Stimulated activated CD8-positive, alpha-beta memory T cell treated with anti-CD3 and anti-CD28 coated beads, Interleukin-7, amount 100 ng/mL, for 24 hours (primary cell): ENCODE data around the gene GSDME.

Experiments used
- DNase-seq: peaks from one replicate; pipeline ENCODE4 v3.0.0-alpha.2; 2020; ENCODE audit warnings: low read depth

The GSDME gene

DNA sequence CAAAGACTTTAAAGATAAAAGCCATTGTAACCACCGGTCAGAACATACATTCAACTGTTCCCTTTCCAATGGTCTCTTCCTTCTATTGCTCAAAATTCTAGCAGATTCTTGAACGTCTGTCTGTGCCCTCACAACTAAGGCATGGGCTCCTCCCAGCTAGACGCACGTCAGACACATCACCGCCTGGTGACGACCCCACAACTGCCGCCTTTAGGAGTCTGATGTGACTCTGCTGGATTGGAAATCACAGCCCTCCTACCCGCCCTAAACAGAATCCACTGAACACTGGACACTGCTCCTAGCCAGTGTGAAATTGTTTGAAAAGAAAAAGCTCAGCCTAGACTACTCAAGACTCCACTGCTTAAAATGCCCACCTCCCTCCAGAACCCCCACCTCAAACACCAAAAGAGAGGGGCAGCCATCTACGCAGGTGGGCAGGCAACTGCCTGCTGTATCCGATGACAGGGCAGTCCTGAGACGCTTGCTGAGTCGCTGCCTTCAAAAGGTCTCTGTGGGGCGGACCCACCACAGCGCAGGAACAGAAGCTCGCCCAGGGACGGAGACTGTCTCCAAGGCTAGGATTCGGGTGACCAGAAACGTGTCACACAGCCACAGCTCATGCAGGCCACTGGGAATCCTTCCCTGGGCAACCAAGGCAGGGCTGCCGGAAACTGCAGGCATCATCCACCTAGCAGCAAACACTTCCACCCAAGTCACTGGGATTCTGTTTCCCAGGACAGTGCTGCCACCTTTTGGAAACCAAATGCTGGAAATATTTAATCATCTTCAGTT is 34.7 kb downstream of the GSDME start:
- no peak for DNase-seq

DNA sequence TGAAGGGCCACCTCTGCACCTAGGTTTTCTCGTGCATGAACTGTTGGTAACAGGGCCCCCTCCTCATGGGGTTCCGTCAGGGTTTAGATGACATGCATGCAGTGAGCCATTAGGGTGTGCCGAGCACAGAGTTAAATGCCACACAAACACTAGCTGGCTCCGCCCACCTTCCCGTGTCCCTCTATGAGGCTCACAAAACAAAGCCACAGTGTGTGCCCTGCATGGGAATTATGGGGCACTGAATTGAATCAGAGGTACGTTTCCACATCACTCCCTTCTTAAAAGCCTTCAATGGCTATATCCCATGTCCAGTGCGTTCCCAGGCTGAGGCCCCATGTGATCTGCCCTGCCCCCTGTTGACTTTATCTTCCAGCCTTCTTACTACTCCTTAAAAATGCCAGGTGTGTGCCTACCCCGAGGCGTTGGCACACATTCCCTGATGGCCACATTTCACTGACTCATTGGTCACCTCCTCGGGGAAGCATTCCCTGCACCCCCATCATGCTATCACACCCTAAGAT is 35.7 kb downstream of the GSDME start:
- DNase-seq: no peak

DNA sequence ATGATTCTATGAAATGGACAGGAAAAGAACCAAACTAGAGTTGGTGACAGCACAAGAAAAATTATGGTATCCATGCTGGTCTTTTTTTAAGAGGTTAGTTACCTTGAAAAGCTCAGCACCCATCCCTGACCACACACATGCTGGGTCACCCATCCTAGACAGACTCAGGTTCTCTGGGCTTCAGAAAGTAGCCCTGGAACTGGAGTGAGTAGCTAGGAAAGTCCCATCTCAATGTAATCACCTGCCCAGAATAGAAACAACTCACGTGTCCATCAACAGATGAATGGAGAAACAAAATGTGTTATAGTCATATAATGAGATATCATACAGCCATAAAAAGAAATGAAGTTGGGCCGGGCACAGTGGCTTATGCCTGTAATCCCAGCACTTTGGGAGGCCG is 37.0 kb downstream of the GSDME start:
- no peak for DNase-seq

DNA sequence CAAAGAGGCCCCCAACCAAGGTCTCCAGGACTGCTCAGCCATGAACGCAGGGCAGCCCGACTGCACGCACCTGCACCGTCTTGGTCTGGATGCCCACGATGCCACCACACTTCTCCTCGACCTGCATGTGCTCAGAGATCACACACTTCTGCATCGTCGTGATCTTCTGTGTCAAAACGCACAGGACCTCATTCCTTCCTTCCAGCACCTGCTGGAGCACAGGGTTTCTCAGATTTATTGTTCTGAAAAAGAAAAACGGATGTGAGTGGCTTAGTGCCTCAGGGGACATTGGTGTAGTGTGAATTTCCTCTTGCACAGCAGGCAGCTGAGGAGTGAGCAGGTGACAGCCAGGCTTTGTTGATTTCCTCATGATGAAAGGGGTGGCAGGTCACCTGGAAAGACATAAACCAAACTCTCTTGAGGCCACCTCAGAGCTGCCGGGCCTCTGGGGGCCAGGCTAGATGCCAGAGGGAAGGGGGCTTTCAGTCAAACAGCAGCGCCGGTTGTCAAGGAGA is 38.2 kb downstream of the GSDME start:
- DNase-seq: no peak

DNA sequence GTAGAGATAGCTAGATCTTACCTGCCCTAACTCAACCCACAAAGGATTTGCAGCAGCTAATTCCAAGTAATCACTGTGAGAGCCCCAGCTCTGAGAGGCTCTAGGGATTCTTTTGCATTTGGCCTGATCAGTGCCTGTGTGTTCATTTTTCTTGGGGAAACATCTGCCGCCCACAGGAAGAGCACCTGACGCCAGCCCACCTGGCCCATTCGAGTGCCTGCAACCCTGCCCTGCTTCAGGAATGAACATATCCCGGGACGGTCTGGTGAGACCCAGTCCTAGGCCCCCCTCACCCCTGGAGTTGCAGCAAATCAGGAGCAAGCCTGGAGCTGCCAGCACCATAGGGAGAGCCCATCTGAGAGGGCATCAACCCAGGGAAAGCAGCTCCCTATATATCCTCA is 38.8 kb downstream of the GSDME start:
- DNase-seq: no peak

DNA sequence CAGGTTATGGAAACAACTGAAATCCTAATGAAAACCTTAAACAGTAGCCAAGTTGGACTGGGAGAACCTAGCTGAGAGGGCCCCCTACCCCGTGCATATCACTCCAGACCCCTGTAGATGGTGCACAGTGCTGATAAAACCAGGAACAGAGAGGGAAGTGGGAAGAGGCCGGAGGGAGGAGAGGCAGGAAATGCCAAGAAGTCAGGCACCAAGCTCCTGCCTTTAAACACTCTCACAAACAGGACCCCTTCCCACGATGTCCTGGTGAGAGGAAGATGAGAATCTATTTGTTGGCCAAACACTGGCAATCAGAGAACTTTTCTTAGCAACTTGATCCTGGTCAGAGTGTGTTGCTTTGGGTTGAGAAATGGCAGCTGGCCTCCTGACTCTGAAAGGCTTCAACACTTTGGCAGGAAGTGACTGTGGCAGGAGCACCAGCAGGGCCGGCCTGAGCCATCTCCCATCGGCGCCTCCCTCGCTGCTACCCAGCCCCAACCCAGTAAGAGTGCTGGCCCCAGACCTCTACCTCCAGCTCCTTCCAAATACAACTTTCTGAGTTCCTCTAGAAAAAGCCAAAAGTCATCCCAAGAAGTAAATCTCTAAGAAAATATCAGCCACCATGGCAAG is 39.5 kb downstream of the GSDME start:
- no peak for DNase-seq

DNA sequence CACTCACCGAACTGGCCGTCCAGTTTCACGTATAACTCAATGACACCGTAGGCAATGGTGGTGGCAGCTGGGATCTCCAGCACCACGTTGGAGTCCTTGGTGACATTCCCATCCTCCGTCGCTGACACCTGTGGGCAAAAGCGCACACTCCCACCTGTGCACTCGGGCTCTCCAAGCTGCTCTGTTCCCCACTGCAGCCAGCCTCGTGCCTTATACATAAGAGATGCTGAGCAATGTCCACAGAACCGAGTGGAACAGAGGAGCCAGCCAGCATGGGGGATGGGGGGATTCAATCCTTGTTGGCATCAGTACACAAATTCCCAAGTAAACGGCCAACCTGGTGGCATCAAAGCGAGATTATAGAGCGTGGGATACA is 40.0 kb downstream of the GSDME start:
- DNase-seq: no peak

DNA sequence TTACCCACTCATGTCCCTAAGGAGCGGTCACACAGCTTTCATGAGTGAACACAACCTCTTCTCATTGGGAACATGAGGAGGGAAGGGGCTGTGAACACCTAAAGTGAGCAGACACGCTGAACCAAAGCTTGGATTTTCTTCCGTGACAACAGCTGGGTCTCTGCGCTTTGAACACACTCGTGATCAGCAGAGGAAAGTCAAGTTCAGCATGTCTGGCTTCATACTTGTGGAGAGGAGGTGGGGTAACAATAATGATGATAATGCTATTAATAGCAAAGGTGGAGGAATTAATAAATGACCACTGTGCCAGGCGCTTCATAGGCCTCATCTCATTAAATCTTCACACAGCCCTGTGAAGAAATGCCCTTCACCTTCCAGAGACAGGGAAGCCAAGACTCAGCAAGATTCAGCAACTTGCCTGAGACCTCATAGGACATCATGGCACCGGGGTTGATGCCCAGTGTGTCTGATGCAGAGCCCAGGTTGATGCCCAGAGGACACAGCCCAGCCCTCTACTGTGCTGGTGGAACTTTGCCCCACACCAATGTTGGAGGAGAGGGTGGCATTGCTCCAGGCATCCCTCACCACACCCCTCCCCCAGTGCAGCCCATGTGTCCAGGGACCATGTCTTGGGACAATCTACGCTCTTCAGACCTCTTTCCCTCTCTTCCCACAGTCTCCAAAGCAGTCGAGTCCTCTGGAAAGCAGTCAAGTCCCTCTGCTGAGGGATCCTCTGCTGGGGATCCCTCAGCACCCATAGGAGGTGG is 40.6 kb downstream of the GSDME start:
- DNase-seq: no peak

DNA sequence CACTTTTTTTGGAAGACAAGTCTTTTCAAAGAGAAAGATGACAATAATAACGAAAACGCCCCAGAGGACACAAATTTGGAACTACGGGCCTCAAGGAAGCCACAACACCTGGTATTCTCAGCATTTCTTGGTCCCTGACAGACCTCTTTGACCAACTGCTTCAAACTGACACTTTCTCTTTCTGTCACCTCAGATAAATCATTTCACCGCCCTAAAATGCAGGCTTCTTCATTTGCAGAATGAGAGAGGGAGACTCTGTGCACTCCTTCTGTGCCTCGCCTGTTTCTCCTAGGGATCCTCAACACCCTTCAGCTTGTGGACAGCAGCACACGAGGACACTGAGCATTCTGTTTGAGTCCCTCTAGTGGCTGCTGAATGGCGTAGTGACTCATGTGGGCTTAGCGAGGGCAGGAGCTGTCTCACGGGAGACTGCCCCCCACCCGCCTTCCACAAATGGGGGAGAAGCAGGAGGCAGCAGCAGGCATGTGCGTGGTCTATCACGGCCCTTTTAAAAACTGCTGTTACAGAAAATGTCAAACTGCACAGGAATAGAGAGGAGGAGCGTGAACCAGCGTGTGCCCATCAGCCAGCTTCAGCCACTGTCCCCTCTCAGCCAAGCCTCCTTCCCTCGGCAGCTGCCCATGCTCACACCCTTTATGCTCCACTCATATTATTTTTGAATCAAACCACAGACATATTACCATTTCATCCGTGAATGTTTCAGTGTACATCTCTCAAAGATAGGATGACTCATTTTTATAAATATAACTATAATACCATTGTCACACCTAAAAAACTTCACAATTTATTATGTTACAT is 41.4 kb downstream of the GSDME start:
- no peak for DNase-seq

DNA sequence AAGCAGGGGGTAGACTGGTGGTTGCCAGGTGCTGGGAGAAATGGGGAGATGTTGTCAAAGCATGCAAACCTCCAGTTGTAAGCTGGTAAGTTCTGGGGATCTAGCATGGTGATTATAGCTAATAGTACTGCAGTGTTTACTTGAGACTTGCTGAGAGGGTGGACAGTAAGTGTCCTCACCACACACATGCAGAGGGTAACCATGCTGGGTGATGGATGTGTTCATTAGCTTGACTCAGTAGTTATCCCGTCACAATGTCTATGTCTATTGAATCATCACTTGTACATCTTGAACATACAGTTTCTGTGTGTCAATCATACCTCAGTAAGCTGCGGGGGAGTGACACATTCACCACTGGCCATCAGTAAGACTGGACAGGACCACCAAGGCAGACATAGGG is 42.1 kb downstream of the GSDME start:
- no peak for DNase-seq

DNA sequence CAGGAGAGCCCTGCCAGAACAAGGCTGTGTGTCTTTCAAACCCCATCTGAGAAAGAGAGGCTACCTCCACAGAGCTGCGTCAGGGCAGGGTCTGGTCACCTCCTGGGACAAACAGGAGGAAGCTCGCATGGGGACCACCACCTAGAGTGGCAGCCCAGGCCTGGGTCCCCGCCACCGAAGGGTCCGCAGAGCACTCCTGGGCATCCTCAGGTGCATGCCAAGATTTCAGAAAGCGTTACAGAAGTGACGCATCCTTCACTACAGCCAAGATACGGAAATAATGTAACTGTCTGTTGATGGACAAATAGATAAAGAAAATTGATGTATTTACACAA is 42.6 kb downstream of the GSDME start:
- DNase-seq: no peak

DNA sequence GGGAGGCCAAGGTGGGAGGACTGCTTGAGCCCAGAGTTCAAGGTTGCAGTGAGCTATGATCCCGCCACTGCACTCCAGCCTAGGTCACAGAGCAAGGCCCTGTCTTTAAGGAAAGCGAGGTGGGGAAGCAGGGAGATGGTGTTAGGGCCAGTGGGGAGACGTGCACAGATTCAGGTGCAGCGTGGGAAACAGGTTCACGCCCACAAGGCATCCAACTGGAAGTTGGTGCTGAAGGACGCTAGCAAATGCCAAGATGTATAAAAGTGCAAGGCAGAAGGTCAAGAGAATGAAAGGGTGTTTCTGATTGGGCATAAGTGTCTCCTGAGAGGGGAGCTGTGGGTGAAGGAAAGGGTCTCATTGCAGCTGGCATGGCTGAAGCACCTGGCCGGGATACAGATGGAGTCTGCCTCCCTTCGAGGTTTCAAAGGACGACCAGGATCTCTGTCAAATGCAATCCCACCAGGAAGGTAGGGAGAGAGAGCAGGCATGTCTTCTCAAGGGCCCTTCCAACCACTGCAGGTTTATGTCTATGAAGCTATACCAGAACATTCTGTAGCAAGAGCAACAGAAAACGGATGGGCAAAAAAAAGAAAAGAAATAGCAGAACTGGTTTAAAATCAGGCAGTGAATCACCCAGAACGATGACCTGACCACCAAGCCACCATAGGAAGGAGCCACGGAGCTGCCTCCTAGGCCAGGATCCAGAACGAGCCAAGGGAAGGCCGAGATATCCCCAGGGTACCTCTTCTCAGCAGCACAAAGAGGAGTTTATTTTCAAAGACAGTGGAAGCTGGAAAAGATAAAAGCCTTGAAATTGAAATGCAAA is 43.2 kb downstream of the GSDME start:
- DNase-seq: no peak

DNA sequence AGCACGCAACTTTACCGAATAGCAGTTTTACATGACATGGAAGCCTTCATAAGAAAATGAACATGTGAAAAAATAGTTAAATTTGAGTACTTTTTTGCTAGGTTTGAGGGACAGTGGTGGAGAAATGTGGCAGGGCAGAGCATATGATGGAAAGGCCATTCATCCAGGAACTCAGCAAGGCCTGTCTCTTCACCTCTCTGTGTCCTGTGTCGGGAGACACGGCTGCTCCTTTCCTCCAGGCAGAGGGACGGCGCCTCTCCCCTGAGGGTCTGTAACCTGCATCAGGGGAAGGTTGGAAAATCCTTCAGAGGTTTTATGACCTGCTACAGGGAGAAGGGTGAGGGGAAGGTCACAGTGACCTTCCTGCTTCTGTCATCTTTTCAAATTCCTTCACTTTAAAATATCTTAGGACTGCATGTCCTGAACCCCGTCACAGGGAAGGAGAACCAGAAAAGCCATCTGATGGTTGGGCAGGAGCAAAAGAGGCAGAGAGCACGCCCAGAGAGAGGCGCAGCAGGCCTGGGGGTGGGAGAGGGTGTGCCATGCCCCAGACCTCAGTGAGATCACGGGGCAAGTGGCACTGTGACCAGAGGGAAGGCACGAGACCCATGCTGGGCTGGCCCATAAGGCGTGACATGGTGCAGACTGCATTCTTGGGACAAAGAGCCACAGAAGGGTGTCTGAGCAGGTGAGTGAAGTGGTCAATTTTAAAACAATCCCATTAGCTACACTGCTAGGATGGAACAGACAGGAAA is 44.0 kb downstream of the GSDME start:
- DNase-seq: no peak

DNA sequence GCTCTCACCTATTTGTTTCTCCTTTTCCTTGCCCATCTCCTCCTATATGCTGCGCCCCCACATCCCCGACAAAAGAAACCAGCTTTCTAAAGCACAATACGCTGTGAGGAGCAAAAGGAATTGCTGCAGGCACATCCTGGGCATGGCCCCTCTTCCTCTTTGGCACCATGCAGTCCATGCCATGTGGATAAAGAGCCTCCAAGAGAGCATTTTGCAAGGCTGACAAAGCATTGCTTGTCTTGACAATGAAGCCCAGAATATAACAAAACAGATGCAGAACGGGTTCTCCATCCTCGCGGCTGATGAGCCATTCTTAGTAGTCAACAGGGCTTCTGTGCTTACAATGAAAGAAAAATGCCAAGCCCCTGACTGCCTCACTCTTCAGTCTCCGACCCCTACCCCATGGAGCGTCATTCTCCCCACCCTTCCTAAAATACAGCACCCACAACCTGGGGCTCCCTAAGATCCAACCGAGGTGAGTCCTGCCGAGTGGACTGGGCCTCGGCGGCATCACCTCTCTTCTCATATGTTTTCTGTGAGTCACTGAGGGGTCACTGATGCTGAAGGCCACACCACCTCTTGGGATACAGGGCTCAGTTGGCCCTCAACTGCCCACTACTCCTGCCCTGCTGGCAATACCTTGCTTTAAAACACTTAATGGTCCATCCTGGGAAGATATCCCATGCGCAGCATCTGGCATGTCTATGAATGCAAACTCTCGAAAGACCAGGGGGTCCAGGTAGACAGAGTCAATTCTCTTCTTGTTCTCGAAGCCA is 47.5 kb downstream of the GSDME start:
- no peak for DNase-seq

DNA sequence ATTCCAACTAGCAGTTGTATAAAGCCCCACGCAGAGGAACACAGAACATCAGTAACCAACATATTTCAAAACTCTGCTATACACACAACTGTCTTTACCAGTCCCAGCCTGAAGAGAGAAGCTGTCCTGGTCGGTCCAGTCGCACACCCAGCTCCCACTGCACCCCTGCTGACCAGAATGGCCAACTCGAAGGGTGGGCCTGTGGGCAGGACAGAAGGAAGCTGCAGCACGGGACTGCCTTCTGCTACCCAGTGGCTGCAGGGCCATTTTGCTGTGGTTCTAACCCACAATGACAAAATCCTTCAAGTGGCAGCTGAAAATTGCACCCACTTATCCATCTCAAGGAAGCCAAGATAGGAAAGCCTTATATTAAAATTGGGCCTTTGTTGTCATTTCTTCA is 48.2 kb downstream of the GSDME start:
- no peak for DNase-seq

DNA sequence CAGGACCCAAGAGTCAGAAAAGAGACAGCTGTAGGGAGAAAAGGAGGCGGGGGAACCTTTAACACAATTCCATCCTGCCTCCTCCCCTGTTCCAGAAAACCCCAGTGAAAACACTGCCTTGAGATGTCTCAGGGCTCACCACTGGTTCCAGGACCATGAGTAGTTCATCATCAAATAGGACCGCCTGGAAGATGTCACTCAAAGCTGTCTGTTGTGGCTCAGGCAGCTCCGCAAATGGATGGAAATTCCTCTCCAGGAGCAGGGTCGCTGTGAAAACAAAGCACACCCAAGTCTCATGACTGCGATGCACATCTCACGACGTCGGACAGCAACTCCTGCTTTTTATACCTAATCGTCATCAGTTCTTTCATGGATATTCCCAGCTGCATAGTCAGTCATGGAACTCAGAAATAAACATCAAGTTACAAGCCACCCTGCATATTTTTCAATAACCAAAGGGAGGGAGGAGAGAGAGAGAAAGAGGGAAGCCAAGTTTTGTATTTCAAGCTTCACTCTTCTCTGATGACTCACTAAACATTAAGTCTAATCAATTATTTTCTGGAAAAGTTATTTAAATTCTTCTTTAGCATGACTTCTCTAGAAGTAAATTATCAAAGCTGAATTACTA is 49.2 kb downstream of the GSDME start:
- no peak for DNase-seq

DNA sequence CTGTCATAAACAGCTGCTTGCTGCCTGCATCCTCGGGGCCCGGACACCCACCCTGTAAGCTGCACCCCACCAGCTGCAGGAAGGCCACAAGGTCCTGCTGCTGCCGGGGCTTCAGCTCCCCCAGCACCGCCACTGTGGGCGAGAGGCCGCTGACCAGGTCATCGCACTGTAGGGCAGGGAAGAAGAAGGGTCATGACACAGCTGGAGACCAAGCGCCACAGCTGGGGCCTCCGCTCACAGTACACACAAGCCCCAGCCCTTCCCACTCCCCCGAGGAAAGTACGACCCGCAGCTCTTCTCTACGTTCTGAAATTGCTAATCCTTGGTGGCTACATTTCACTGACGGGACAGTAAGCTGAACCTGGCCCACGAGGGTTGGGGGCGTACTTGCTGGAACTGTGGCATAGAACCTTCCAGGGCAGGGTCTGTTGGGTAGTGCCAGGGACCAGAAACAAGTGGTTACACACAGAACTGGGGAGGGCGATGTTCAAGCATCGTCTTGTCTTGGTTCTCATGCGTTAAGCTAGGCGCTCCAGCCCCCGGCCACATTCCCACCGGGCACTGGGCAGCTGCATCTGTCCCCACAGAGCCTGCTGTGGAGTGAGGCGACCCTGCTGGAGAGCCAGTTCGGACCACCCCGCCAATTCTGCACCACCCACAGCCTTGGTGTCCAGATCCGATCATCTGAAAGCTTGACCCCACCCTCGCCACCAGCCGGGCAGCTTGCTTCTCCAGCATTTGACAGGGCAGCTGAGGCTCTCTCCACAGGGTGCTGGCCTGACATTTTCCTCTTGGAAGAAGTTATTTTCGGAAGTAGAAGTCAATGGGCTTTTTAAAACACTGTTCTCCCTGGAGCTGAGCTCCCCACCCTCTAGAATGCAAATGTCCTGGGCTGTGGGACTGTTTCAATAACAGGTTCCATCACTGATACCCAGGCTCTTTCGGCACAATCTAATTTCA is 50.8 kb downstream of the GSDME start:
- no peak for DNase-seq

DNA sequence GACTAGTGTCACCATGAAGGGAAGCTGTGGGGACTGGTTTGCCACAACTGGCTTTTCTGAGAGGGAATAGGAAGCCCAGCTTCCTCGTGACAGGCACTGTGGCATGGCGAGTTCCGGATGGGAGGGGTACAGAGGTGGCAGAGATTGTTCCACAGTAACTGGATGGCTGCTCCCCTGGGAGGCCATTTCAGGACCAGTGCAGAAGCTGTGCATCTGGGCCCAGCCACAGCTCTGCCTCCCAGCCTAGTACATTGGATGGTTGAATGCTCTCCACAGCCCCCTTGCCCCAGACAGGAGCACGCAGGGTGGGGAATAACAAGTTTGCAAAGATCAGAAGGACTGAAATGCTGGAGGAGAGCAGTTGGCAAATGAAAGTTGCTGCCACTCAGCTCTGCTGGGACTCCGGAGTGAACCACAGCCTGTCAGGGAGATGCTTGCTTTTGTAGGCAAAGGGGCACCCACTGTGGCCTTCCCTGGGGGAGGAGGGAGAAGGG is 51.8 kb downstream of the GSDME start:
- no peak for DNase-seq
